Activated CD4-positive, alpha-beta T cell treated with anti-CD3 and anti-CD28 coated beads, Interleukin-2, amount 50 U/mL, for 1 hour (primary cell): ENCODE measurements around the gene ADD1.

Source experiments
- DNase-seq: peaks from one replicate; pipeline ENCODE4 v3.0.0-alpha.2; 2020

The ADD1 gene

DNA sequence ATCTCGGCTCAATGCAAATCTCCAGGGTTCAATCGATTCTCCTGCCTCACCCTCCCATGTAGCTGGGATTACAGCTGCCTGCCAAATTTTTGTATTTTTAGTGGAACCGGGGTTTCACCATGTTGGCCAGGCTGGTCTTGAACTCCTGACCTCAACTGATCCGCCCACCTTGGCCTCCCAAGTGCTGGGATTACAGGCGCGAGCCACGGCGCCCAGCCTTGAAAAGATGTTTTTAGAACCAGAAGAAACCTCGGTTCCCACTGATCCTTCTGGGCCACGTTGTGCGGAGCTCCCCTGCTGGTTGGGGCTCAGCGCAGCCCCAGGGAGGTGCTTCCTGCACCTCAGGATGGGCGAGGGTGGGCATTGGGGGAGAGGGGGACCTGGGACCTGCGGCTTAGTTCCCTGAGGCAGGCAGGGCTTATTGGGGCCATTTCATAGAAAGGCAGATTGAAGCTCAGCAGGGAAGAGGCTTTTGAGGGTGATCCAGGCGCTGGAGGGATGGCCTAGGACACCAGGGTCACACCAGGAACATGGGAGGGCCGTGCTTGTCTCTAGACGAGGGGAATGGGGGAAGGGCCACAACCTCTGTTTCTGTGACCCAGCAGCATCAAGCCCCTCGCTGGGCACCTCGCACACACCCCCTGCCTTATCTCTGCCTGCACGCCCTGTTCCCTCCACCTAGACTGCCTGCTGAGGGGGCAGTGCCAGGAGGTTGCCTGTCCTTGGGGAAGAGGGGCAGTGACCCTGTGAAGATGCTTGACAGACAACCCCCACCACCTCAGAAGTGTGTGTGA, 6.3 kb upstream of the ADD1 start:
- DNase-seq, result no peak

GRCh38 chr4:2837904-2838496, 5.6 kb upstream of the ADD1 start:
- DNase-seq, result peak; percentile 69

DNA sequence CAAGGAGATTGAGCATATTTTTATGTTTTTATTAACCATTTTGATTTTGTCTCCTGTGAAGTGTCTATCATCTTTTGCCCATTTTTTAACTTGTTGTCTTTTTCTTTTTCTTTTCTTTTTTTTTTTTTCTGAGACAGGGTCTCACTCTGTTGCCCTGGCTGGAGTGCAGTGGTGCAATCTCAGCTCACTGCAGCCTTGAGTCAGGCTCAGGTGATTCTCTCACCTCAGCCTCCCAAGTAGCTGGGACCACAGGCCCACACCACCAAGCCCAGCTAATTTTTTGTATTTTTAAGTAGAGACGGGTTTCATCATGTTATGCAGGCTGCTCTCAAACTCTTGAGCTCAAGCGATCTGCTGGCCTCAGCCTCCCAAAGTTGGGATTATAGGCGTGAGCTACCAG, 4.6 kb upstream of the ADD1 start:
- DNase-seq, result no peak

DNA sequence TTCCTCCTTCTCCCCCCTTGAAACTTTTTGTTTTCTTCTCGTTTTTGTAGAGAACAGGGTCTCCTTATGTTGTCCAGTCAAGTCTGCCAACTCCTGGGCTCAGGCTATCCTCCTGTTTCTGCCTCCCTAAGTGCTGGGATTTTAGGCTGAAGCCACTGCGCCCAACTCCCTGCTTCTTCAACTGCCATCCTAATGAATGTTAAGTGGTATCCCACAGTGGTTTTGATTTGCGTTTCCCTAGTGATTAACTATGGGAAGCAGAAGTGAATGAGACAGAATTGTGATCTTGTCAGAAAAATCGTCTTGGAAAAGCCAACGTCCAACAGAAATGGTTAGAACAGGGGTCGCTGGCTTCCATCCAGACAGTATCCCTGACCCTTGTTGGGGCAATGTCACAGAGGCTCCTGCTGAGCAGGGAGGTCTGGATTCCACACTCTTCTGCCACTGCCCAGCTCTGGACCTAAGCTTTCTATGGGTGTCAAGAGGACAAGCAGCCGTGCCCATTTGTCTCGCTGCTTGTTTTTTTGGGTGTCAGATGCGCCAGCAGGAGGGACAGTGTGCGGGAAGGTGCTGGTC, 869 bp upstream of the ADD1 start:
- DNase-seq, result no peak

DNA sequence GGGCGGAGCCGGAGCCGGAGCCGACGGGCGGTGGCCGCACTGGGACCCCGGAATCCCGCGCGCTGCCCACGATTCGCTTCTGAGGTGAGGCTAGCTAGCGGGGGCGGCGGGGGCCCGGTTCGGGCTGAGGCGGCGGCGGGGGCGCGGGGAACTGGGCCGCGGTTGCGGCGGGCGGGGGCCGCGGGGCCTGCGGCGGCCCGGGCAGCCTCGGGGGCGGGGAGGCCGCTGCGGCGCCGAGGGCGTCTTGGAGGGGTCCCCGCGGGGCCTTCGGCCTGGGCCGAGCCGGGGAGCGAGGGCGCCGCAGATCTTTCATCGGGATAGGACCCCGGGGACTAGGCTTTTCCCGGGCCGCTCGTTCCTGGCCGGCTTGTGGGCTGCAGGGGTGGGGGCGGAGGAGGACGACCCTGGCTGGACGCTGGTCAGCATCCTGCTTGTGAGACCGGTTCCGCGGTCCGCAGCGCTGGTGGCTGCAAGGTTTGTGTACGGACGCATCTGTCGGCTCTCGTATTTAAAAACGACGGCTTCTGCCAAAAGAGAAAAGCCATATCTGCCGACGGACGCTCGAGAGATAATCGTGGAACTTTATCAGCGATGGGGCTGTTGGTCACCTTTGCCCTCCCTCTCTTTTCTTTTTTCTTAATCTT, 419 bp downstream of the ADD1 start:
- DNase-seq, result peak; percentile 7

GRCh38 chr4:2846172-2846571, 2.5 kb downstream of the ADD1 start:
- DNase-seq, result no peak

DNA sequence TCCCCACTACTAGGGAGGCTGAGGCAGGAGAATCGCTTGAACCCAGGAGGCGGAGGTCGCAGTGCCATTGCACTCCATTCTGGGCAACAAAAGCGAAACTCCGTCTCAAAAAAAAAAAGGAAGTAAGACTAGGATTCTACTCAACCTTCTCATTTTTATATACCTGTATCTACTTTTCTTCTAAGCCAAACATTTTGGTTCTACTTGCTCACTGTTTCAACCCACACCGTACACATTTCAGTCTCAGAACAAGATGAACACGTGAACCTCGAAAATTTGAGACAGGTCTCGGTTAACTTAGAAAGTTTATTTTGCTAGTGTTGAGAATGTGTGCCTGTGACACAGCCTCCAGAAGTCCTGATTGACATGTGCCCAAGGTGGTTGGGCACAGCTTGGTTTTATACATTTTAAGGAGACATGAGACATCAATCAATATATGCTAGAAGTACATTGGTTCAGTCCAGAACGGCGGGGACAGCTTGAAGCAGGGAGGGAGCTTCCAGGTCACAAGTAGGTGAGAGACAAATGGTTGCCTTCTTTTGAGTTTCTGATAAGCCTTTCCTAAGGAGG, 3.7 kb downstream of the ADD1 start:
- no peak for DNase-seq

DNA sequence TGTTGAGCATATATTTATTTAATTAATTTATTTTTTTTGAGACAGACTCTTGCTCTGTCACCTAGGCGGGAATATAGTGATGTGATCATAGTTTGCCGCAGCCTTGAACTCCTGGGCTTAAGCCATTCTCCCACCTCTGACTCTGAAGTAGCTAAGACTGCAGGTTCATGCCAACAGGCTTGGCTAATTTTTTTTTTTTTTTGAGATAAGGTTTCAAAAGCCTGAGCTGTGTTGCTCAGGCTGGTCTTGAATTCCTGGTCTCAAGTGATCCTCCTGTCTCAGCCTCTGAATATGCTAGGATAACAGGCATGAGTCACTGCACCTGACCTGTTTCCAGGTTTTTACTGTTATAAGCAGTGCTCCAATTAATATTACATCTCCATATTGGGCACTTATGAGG, 4.8 kb downstream of the ADD1 start:
- no peak for DNase-seq

DNA sequence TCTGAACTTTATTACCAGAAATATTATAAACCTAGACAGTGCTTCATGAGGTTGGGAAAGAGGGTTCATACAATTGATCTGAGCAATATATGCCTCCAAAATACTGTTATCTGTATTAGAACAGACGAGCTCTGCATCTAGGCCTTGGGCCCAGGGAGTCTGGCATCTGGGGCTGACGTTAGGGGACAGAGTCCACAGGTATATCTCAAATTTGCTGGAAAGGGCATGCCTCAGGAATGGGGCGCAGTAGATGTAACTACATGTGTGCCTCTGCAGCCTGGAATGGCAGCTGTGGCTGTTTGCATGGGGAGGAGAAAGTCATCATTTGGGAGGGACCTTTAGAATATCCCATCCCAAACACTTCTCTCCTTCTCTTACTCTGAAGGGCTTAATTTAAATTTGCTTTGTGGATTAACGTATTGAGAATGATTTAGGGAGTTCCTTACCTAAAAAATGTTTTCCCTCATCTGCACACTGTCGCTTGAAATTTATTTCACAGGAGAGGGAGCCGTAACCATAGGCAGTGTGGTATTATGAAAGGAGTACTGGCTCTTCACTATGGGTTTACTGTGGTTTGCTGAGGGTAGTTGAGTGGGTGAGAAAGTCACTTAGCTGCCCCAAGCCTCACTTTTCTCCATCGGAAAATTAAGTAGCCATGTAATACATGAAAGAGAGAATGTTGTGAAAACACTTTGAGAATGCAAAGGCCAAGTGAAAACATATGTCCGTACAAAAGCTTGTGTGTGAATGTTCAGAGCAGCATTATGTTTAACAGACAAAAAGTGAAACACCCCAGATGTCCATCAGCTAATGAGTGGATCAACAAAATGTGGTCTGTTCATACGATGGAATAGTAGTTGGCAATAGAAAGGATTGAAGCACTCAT, 5.9 kb downstream of the ADD1 start:
- DNase-seq, result no peak

GRCh38 chr4:2850966-2851798, 7.5 kb downstream of the ADD1 start:
- no peak for DNase-seq

- no peak for DNase-seq
Observed at GRCh38 chr4:2852481-2852921, 8.9 kb downstream of the ADD1 start.

DNA sequence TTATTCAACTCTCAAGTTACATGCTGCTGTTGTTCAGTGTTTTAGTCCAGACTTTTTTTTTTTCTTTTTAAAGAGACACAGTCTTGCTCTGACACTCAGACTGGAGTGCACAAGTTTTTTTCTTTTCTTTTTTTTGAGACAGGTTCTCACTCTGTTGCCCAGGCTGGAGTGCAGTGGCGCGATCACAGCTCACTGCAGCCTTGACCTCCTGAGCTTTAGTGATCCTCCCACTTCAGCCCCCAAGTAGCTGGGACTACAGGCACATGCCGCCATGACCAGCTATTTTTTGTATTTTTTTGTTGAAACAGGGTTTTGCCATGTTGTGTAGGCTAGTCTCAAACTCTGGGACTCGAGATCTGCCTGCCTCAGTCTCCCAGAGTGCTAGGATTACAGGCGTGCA, 11.9 kb downstream of the ADD1 start:
- no peak for DNase-seq

DNA sequence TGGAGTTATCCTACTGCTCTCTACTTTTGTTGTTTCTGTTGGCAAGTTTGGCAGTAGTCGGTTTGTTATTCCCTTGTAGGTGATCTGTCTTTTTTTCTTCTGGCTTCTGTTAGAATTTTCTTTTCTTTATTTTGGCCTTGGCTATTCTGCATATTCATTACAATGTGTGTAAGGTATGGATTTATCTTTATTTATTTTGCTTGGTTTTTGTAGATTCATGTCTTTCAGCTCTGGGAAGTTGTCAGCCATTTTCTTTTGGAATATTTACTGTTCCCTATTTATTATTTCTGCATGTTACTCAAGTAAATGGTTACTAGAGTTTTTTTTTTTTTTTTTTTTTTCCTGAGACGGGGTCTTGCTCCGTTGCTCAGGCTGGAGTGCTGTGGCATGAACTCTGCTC, 12.6 kb downstream of the ADD1 start:
- DNase-seq, result no peak

- no peak for DNase-seq
Observed at GRCh38 chr4:2857349-2857927, 13.8 kb downstream of the ADD1 start.

GRCh38 chr4:2858451-2859217, 15.0 kb downstream of the ADD1 start:
- no peak for DNase-seq

DNA sequence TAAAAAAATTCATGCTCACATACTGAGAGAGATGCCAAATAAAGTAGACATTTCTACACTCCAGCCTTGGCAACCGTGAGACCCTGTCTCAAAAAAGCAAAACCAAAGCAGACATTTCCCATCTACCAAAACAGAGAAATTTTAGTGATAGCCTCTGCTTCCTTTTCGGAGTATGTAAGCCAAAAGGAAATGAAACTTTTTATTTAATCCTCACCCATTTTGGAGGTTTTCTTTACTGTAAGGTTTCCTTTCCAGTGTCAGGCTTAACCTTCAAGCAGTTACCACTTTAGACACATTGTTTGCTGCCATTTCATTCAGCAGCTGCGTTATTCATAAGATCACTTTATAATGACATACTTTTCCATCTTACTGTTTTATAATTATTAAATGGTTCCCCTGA, 15.9 kb downstream of the ADD1 start:
- DNase-seq, result no peak

GRCh38 chr4:2860391-2861348, 17.0 kb downstream of the ADD1 start:
- no peak for DNase-seq

GRCh38 chr4:2861631-2862436, 18.2 kb downstream of the ADD1 start:
- DNase-seq, result no peak
